DOHH2 (cell line): Measurements from ENCODE around the gene LACTB.

Experiments used
- EZH2phosphoT487 ChIP-seq: fragments of 200-600 bp; sonication (generic); IDR thresholded peaks from 2 replicates; pipeline ENCODE4 v1.6.1; 2017; ENCODE audit warnings: borderline replicate concordance, mild to moderate bottlenecking, antibody characterized with exemption, low read length, moderate library complexity, mixed read lengths
- TF ChIP-seq, protein P1 (sequence below): fragments of 200-600 bp; sonication (generic); IDR thresholded peaks from one replicate; pipeline ENCODE4 v1.5.1; 2014; ENCODE audit warnings: antibody characterized with exemption, mild to moderate bottlenecking, low read depth, low read length; ENCODE audit not compliant: poor library complexity, severe bottlenecking

DNA sequence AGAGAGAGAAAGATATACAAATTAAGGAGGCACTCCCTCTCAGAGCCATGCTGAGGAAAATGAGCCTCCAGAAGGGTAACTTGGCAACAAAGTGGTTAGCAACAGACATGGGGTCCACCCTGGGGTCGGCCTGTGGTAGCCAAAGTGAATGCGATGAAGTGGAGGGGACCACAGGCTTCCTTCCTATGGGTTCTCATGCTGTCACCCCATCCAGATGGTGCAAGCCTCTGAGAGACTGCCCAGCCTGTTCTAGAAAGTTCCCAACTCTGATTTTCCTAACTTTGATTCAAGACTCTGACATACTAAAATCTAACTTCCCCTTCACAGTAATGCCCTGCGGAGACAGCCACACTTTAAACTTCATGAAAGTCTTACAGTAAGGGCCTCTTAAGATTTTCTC, 18.2 kb upstream of the LACTB start:
- TF ChIP-seq EZH2phosphoT487: no peak
- TF ChIP-seq, protein P1, sequence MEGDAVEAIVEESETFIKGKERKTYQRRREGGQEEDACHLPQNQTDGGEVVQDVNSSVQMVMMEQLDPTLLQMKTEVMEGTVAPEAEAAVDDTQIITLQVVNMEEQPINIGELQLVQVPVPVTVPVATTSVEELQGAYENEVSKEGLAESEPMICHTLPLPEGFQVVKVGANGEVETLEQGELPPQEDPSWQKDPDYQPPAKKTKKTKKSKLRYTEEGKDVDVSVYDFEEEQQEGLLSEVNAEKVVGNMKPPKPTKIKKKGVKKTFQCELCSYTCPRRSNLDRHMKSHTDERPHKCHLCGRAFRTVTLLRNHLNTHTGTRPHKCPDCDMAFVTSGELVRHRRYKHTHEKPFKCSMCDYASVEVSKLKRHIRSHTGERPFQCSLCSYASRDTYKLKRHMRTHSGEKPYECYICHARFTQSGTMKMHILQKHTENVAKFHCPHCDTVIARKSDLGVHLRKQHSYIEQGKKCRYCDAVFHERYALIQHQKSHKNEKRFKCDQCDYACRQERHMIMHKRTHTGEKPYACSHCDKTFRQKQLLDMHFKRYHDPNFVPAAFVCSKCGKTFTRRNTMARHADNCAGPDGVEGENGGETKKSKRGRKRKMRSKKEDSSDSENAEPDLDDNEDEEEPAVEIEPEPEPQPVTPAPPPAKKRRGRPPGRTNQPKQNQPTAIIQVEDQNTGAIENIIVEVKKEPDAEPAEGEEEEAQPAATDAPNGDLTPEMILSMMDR: no peak
